ENCODE measurements around the gene DHX9.

GRCh38 chr1:182809414-182809957, 29.7 kb upstream of the DHX9 start:
- TF ChIP-seq CTCF (IDR thresholded peaks at IDR 0.05; ENCODE audit: low read depth, low read length) (no peak), POLR2A (IDR thresholded peaks at IDR 0.05; ENCODE audit: extremely low read depth, insufficient read length) (no peak), MAX (IDR thresholded peaks at IDR 0.05; ENCODE audit: low read depth, low read length) (no peak), MYC (IDR thresholded peaks at IDR 0.05; ENCODE audit: low read depth, low read length) (no peak)

Measured in NB4 (cell line).